ENCODE measurements around the gene SUSD2. TPM values are rescaled to one million over a fixed set of nuclear protein-coding genes. Genes with fewer than 3 reads are reported as not detected.
"Not testable (repeated sequence)": the region's sequence is repeated elsewhere in the genome, so short reads cannot be mapped to it uniquely, and the experiment has no call there.

SUSD2 gene
- total RNA-seq, 1 experiment from 2014 or later: 0.96 TPM

GRCh38 chr22:24176040-24176439 lies 5.2 kb upstream of the SUSD2 start:
- no peak for DNase-seq (ENCODE audit: low read depth)

GRCh38 chr22:24176630-24177029 lies 4.7 kb upstream of the SUSD2 start:
- no peak for DNase-seq (ENCODE audit: low read depth)

- DNase-seq (ENCODE audit: low read depth): no peak
These were observed 4.2 kb upstream of the SUSD2 start for GRCh38 chr22:24177045-24177444.

- DNase-seq (ENCODE audit: low read depth): no peak
These were observed 3.8 kb upstream of the SUSD2 start for GRCh38 chr22:24177456-24177855.

- no peak for DNase-seq (ENCODE audit: low read depth)
These were observed 3.3 kb upstream of the SUSD2 start for GRCh38 chr22:24178021-24178431.

GRCh38 chr22:24178502-24179440 lies 2.5 kb upstream of the SUSD2 start:
- DNase-seq (ENCODE audit: low read depth): no peak

- no peak for DNase-seq (ENCODE audit: low read depth)
These were observed 1.6 kb upstream of the SUSD2 start for GRCh38 chr22:24179478-24180210.

GRCh38 chr22:24180316-24181087 lies 785 bp upstream of the SUSD2 start:
- no peak for DNase-seq (ENCODE audit: low read depth)

- DNase-seq (ENCODE audit: low read depth): no peak
These were observed 961 bp downstream of the SUSD2 start for GRCh38 chr22:24181996-24182899.

GRCh38 chr22:24182900-24183246 lies 1.6 kb downstream of the SUSD2 start:
- not testable (repeated sequence) for DNase-seq (ENCODE audit: low read depth)

- no peak for DNase-seq (ENCODE audit: low read depth)
These were observed 2.2 kb downstream of the SUSD2 start for GRCh38 chr22:24183321-24184031.

GRCh38 chr22:24184057-24184798 lies 2.9 kb downstream of the SUSD2 start:
- DNase-seq (ENCODE audit: low read depth): no peak

GRCh38 chr22:24185001-24185500 lies 3.8 kb downstream of the SUSD2 start:
- no peak for DNase-seq (ENCODE audit: low read depth)

- DNase-seq (ENCODE audit: low read depth): no peak
These were observed 4.4 kb downstream of the SUSD2 start for GRCh38 chr22:24185501-24186351.

GRCh38 chr22:24186352-24186740 lies 5.1 kb downstream of the SUSD2 start:
- no peak for DNase-seq (ENCODE audit: low read depth)

- DNase-seq (ENCODE audit: low read depth): no peak
These were observed 5.8 kb downstream of the SUSD2 start for GRCh38 chr22:24186892-24187670.

- DNase-seq (ENCODE audit: low read depth): no peak
These were observed 6.7 kb downstream of the SUSD2 start for GRCh38 chr22:24187731-24188644.
